Esophagus squamous epithelium (tissue), 4 donors: ENCODE measurements around the gene COPS6.

Source experiments
- CTCF ChIP-seq, 6 experiments: fragments of 450-650 bp in 4 of 6; fragments of 200-600 bp in 2 of 6; sonication (generic) in 2 of 6; IDR thresholded peaks; one replicate each; pipeline ENCODE4 v1.5.1; 2016 to 2019; ENCODE audit warnings: antibody characterized with exemption in 6 of 6, mild to moderate bottlenecking in 4 of 6, moderate library complexity in 4 of 6
- POLR2A ChIP-seq, 4 donors: fragments of 450-650 bp; IDR thresholded peaks; one replicate each; pipeline ENCODE4 v1.6.1; 2017; ENCODE audit warnings: antibody characterized with exemption in 4 of 4, mild to moderate bottlenecking in 4 of 4, moderate library complexity in 3 of 4

DNA sequence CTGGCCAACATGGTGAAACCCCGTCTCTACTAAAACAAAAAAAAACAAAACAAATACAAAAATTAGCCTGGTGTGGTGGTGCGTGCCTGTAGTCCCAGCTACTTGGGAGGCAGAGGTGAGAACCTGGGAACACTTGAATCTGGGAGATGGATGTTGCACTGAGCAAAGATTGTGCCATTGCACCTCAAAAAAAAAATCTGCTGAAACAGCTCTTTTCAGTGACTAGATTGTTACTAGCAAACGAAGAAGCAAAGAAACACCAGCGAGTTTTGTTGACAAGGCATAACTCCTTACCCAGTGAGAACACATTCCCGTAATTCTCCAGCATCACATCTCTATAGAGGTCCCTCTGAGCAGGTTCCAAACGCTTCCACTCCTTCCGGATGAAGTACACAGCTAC, 13.9 kb upstream of the COPS6 start:
- no peak for TF ChIP-seq CTCF (IDR thresholded peaks at IDR 0.05)
- no peak for TF ChIP-seq POLR2A (IDR thresholded peaks at IDR 0.05)
